Gastrocnemius medialis (tissue), 4 donors: ENCODE data around the gene BMP7.

Source experiments
- CTCF ChIP-seq, 5 experiments: fragments of 450-650 bp in 3 of 5; fragments of 200-600 bp in 2 of 5; sonication (generic) in 2 of 5; IDR thresholded peaks in 4 of 5; conservative IDR thresholded peaks in 1 of 5; 1 replicate in 4 of 5; 2 replicates in 1 of 5; pipeline ENCODE4 v1.5.1; 2016 to 2019; ENCODE audit warnings: antibody characterized with exemption in 5 of 5, mild to moderate bottlenecking in 3 of 5, moderate library complexity in 3 of 5
- POLR2A ChIP-seq, 2 donors: fragments of 450-650 bp; IDR thresholded peaks; one replicate each; pipeline ENCODE4 v1.6.1; 2017; ENCODE audit warnings: antibody characterized with exemption in 2 of 2, mild to moderate bottlenecking in 2 of 2, moderate library complexity in 2 of 2

GRCh38 chr20:57275334-57275733 is 8.9 kb upstream of the BMP7 start:
- TF ChIP-seq CTCF (IDR thresholded peaks at IDR 0.05 in 4 of 5, conservative IDR thresholded peaks at IDR 0.05 in 1 of 5), result no peak
- no peak for TF ChIP-seq POLR2A (IDR thresholded peaks at IDR 0.05)
